K562 (cell line): Measurements from ENCODE around the gene CDK9. TPM values are rescaled to one million over a fixed set of nuclear protein-coding genes. Genes with fewer than 3 reads are reported as not detected.
A peak's percentile ranks its signal among the peaks of the same experiment; 100 is the strongest.

Experiments
- ATAC-seq: fragments of 200-7000 bp; cut with Tn5 transposase; 3 replicates; pipeline ENCODE4 v1.9.1; 2020; ENCODE audit warnings: moderate library complexity
- BruUV-seq: library from RNA; stranded (reverse); fragments of 400-500 nt; replicated peaks from 2 replicates; lab custom pipeline; 2021; lab: Mats Ljungman, UMichigan
- CTCF ChIA-PET: fragments of 300-600 bp; formaldehyde crosslinking; extraction: SDS; loops from one replicate; lab custom pipeline; 2021; ENCODE audit warnings: low intra/inter-chr PET ratio; lab: Yijun Ruan, JAX
- POLR2A ChIA-PET: fragments of 300-600, 350-650 bp; sonication (Branson Sonifier 250); formaldehyde crosslinking; extraction: SDS; loops from one replicate; lab custom pipeline; 2021; ENCODE audit warnings: antibody characterized with exemption, inconsistent platforms; lab: Yijun Ruan, JAX
- DNase-seq, 4 experiments: peaks; one replicate each; pipeline versions ENCODE4 v3.0.0 to v3.0.0-alpha.2; 2011 to 2018; ENCODE audit warnings: low spot score in 3 of 4, mixed read lengths in 3 of 4; ENCODE audit errors: extremely low read depth in 1 of 4
- FAIRE-seq: peaks from 2 replicates; lab custom pipeline; 2011; peaks lifted over from hg19 to GRCh38; lab: Jason Lieb, UNC
- H2AFZ ChIP-seq: 2 replicates; pipeline ENCODE4 v1.6.0; 2011; ENCODE audit warnings: low read depth, low read length, control low read depth, inconsistent platforms
- H3K27ac ChIP-seq: fragments of 200-600 bp; 3 replicates; pipeline ENCODE4 v1.8.0; 2011; ENCODE audit warnings: low read depth, mild to moderate bottlenecking, control low read depth, inconsistent platforms, low read length, moderate library complexity, mixed read lengths; ENCODE audit errors: extremely low read depth
- H3K27me3 ChIP-seq, 2 experiments: fragments of 300-600 bp in 1 of 2; 2 replicates in 1 of 2; 3 replicates in 1 of 2; pipeline versions ENCODE4 v1.6.0 to v1.8.0; 2011; ENCODE audit warnings: inconsistent platforms in 2 of 2, low read length in 2 of 2, mild to moderate bottlenecking in 1 of 2, mixed read lengths in 1 of 2, moderate library complexity in 1 of 2; ENCODE audit not compliant: control insufficient read depth in 2 of 2, insufficient read depth in 2 of 2
- H3K36me3 ChIP-seq: fragments of 300-600 bp; 3 replicates; pipeline ENCODE4 v1.8.0; 2011; ENCODE audit warnings: mild to moderate bottlenecking, low read length, inconsistent platforms; ENCODE audit not compliant: control insufficient read depth, insufficient read depth
- H3K4me1 ChIP-seq, 2 experiments: fragments of 200-600 bp in 1 of 2; replicated peaks in 1 of 2; 2 replicates in 1 of 2; 3 replicates in 1 of 2; pipeline versions ENCODE4 v1.5.1 to v1.8.0; 2011; ENCODE audit warnings: inconsistent platforms in 2 of 2, low read length in 2 of 2, mild to moderate bottlenecking in 1 of 2, mixed read lengths in 1 of 2, moderate library complexity in 1 of 2; ENCODE audit not compliant: control insufficient read depth in 2 of 2, insufficient read depth in 2 of 2
- H3K4me2 ChIP-seq: 2 replicates; pipeline ENCODE4 v1.6.1; 2011; ENCODE audit warnings: low read length, control low read depth, inconsistent platforms, mixed read lengths; ENCODE audit not compliant: insufficient read depth
- H3K4me3 ChIP-seq: fragments of 200-600 bp; sonication (generic), shearing (Covaris generic); 2 replicates; pipeline ENCODE4 v1.5.1; 2016; ENCODE audit warnings: control low read depth, inconsistent platforms
- H3K79me2 ChIP-seq: fragments of 200-600 bp; 3 replicates; pipeline ENCODE4 v1.8.0; 2011; ENCODE audit warnings: low read length, inconsistent platforms; ENCODE audit not compliant: control insufficient read depth, insufficient read depth
- H3K9ac ChIP-seq, 2 experiments: 2 replicates each; pipeline versions ENCODE4 v1.6.0 to v1.6.1; 2011; ENCODE audit warnings: low read depth in 2 of 2, low read length in 2 of 2, control low read depth in 1 of 2, inconsistent platforms in 1 of 2, mild to moderate bottlenecking in 1 of 2, mixed read lengths in 1 of 2; ENCODE audit not compliant: insufficient read depth in 1 of 2
- H3K9me1 ChIP-seq: one replicate; pipeline ENCODE4 v1.6.0; 2011; ENCODE audit warnings: inconsistent platforms, mild to moderate bottlenecking, low read length, moderate library complexity; ENCODE audit not compliant: control insufficient read depth, insufficient read depth
- H3K9me3 ChIP-seq: replicated peaks from 2 replicates; pipeline ENCODE4 v1.5.1; 2011; ENCODE audit warnings: low read depth, low read length, inconsistent platforms; ENCODE audit not compliant: control insufficient read depth, insufficient read depth
- H4K20me1 ChIP-seq: replicated peaks from 2 replicates; pipeline ENCODE4 v1.6.1; 2011; ENCODE audit warnings: low read length, inconsistent platforms, mixed read lengths; ENCODE audit not compliant: control insufficient read depth, insufficient read depth
- CBFB ChIP-seq: sonication (generic); formaldehyde crosslinking; IDR thresholded peaks from 2 replicates; pipeline ENCODE4 v1.4.0; 2020; ENCODE audit warnings: mild to moderate bottlenecking, missing genetic modification reagents
- CTBP1 ChIP-seq: fragments of 450-650 bp; IDR thresholded peaks from 2 replicates; pipeline ENCODE4 v1.6.1; 2016; ENCODE audit warnings: borderline replicate concordance
- DMBX1 ChIP-seq: fragments of 250-450 bp; sonication (Bioruptor Pico); IDR thresholded peaks from 2 replicates; pipeline ENCODE4 v1.8.0; 2022; ENCODE audit warnings: inconsistent platforms, mild to moderate bottlenecking, moderate library complexity, borderline replicate concordance
- DNMT1 ChIP-seq: fragments of 450-650 bp; IDR thresholded peaks from 2 replicates; pipeline ENCODE4 v1.6.1; 2016; ENCODE audit warnings: antibody characterized with exemption, mild to moderate bottlenecking
- HMGXB4 ChIP-seq: sonication (generic); formaldehyde crosslinking; IDR thresholded peaks from 2 replicates; pipeline ENCODE4 v1.8.1; 2023; ENCODE audit warnings: mild to moderate bottlenecking, missing genetic modification reagents
- MXI1 ChIP-seq: IDR thresholded peaks from 2 replicates; pipeline ENCODE4 v1.6.1; 2011; ENCODE audit warnings: low read depth, mild to moderate bottlenecking, improper control_type of control experiment, low read length
- OTX1 ChIP-seq: fragments of 450-650 bp; formaldehyde crosslinking; IDR thresholded peaks from 2 replicates; pipeline ENCODE4 v1.4.0; 2022; ENCODE audit warnings: mild to moderate bottlenecking
- POU5F1 ChIP-seq: fragments of 150-350 bp; IDR thresholded peaks from 2 replicates; pipeline ENCODE4 v1.6.1; 2014; ENCODE audit warnings: borderline replicate concordance, low read length, low read depth, mild to moderate bottlenecking; ENCODE audit not compliant: partially characterized antibody
- PTBP1 ChIP-seq: fragments of 200-400 bp; formaldehyde crosslinking; IDR thresholded peaks from 2 replicates; pipeline ENCODE4 v1.6.1; 2017; ENCODE audit warnings: low read depth, low read length
- RAD51 ChIP-seq: fragments of 450-650 bp; IDR thresholded peaks from 2 replicates; pipeline ENCODE4 v1.7.1; 2016; ENCODE audit warnings: low read depth, mild to moderate bottlenecking, borderline replicate concordance
- TCF7 ChIP-seq: sonication (generic); IDR thresholded peaks from 2 replicates; pipeline ENCODE4 v1.6.1; 2016; ENCODE audit warnings: antibody characterized with exemption, borderline replicate concordance
- THAP12 ChIP-seq: fragments of 250-450 bp; sonication (Bioruptor Pico); IDR thresholded peaks from 2 replicates; pipeline ENCODE4 v1.9.0; 2021; ENCODE audit warnings: mild to moderate bottlenecking, inconsistent platforms
- ZNF511 ChIP-seq: sonication (generic); formaldehyde crosslinking; IDR thresholded peaks from 2 replicates; pipeline ENCODE4 v1.8.0; 2022; ENCODE audit warnings: mild to moderate bottlenecking, missing genetic modification reagents
- ZNF518B ChIP-seq: fragments of 250-450 bp; sonication (Bioruptor Pico); IDR thresholded peaks from 2 replicates; pipeline ENCODE4 v1.5.0; 2021; ENCODE audit warnings: mild to moderate bottlenecking, moderate library complexity
- whole genome bisulfite sequencing: fragments of 100-300 bp; shearing (Covaris generic); methylation state at CpG from one replicate; pipeline ENCODE4 v1.1.6; 2016; ENCODE audit warnings: low coverage, mixed read lengths; ENCODE audit not compliant: insufficient coverage; ENCODE audit errors: missing lambda C conversion rate; 5-methylcytosine and 5-hydroxymethylcytosine counted together
- in situ Hi-C: fragments of 300-500 bp; cut with MboI; formaldehyde crosslinking; loops from 4 replicates; pipeline ENCODE4 v1.15.0; 2018; ENCODE audit warnings: inconsistent platforms, mixed read lengths
- intact Hi-C: fragments of 100-400 bp; cut with micrococcal nuclease; formaldehyde crosslinking; loops from 2 replicates; pipeline ENCODE4 v1.14.2; 2022
- polyA plus RNA-seq, 8 experiments: library from polyadenylated mRNA; depleted of rRNA in 4 of 8; stranded (reverse) in 5 of 8; unstranded in 3 of 8; fragments of >200 nt; fragmentation: Nextera tagmentation in 2 of 8; fragmentation: Illumina TruSeq in 1 of 8; extraction: Ambion mirVana in 2 of 8; extraction: Trizol in 1 of 8; gene quantifications; 2 replicates each; pipeline versions ENCODE4 v1.2.1 to v1.2.3, GENCODE V29; 2011 to 2014; ENCODE audit warnings: inconsistent platforms in 1 of 8, missing spikeins in 1 of 8
- total RNA-seq, 7 experiments: library from RNA; depleted of rRNA in 6 of 7; stranded (reverse); fragments of >200 nt in 6 of 7; fragmentation: Illumina TruSeq in 2 of 7; extraction: Trizol in 2 of 7; gene quantifications; 2 replicates each; pipeline versions ENCODE4 v1.2.1 to v1.2.3, GENCODE V29; 2011 to 2021; ENCODE audit warnings: low replicate concordance in 1 of 7

CDK9 gene
- total and polyA plus RNA-seq, 9 of the 15 experiments (the other 6 are each of a cell fraction or from before 2014, with no cell fraction given): 4.2 to 78.6 (median 33.0) TPM

GRCh38 chr9:127742435-127743088, 43.3 kb upstream of the CDK9 start:
- Histone ChIP-seq H3K4me3 (peak overlapping the region; percentile 37), H3K36me3 (no peaks in the 10 kb centered on the region), H3K4me2 (peak overlapping the region; percentile 74), H3K9me3 (no peaks in the 10 kb centered on the region), H3K27me3 (peaks cover 4 to 9% of the 10 kb centered on the region in 2 experiments; a peak in 3 of 5 replicates), H3K4me1 (peaks cover 15 to 52% of the 10 kb centered on the region in 2 experiments), H2AFZ (peak overlapping the region; percentile 30; the same call in 1 of the 2 replicates), H3K79me2 (no peaks in the 10 kb centered on the region), H4K20me1 (no peaks in the 10 kb centered on the region; the same call in none of the 2 replicates), H3K27ac (no peak overlapping the region), H3K9me1 (no peaks in the 10 kb centered on the region), H3K9ac (peak overlapping the region in 1 of 2 experiments; percentile 70; a peak in 1 of 4 replicates)
- WGBS: under 1% methylated on average over 31 of the region's 33 CpGs
- intact Hi-C loops (no loop called here), in situ Hi-C loops (no loop called here)
- no TSS peak for BruUV-seq
- CTCF ChIA-PET: no interaction called here
- POLR2A ChIA-PET: interaction anchor here (0.5 to 1.5 kb wide), 9 partner anchors 8 to 476 kb away, joined by 3 to 5 read pairs (median 3); no protein-coding TSS in a partner anchor
- peak; percentile 87 for ATAC-seq
- DNase-seq: peak; percentile 90 to 96 (median 94)
- peak; percentile 95 for FAIRE-seq
- no peak for TF ChIP-seq PTBP1
- no peak for TF ChIP-seq ZNF518B (CRISPR knock-in tag)
- peak; percentile 92 for TF ChIP-seq CTBP1
- no peak for TF ChIP-seq THAP12 (CRISPR knock-in tag)
- no peak for TF ChIP-seq POU5F1
- TF ChIP-seq MXI1: peak; percentile 60; the same call in 1 of the 2 replicates
- no peak for TF ChIP-seq TCF7
- no peak for TF ChIP-seq DNMT1
- TF ChIP-seq RAD51: no peak
- TF ChIP-seq CBFB: no peak
- TF ChIP-seq DMBX1 (CRISPR knock-in tag): no peak
- TF ChIP-seq OTX1: no peak
- no peak for TF ChIP-seq HMGXB4 (CRISPR knock-in tag)
- TF ChIP-seq ZNF511 (CRISPR knock-in tag): no peak
